ENCODE data around the gene FUZ. TPM values are rescaled to one million over a fixed set of nuclear protein-coding genes. Genes with fewer than 3 reads are reported as not detected.

The FUZ gene
- polyA plus RNA-seq, 6 donors from 2014 or later, result 4.7 to 8.4 (median 5.7) TPM

DNA sequence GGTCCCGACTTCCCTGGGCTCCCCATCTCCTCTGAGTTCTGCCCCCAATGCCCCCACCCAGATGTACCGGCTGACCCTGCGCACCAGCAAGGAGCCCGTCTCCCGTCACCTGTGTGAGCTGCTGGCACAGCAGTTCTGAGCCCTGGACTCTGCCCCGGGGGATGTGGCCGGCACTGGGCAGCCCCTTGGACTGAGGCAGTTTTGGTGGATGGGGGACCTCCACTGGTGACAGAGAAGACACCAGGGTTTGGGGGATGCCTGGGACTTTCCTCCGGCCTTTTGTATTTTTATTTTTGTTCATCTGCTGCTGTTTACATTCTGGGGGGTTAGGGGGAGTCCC, 6.5 kb downstream of the FUZ start:
- peaks cover 0 to 18% of the 10 kb centered on the region in 2 donors for H3K36me3 Mint-ChIP-seq

DNA sequence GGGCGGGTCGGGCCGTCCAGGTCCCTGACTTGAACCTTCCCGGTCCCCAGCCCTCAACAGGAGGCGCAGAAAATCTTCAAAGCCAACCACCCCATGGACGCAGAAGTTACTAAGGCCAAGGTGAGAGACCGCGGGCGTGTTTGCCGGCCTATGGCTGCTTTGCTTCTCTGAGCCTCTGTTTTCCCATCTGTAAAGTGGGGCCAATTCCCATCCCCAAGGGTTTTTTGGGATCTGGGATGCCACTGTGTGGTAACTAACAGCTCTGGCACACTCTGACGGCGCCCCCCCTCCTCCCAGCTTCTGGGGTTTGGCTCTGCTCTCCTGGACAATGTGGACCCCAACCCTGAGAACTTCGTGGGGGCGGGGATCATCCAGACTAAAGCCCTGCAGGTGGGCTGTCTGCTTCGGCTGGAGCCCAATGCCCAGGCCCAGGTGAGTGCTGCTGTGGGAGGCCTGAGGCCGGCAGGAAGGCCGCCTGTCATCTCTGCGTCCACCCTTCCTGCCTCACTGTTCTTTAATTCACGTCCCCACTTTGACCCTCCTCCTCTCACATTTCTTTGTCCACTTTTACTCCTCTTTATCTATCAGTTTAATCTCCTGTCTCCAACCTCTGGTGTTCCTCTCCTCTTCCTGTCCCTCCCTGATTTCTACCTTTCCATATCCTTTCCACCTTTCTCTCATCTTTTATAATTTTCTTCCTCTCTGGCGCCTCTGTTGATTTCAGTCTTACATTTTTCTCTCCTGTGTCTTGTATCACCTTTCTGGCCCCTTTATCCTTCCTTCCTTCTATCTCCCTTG, 7.1 kb downstream of the FUZ start:
- Mint-ChIP-seq H3K4me1 (peaks cover 25 to 38% (median 37%) of the 10 kb centered on the region in 3 donors), H3K36me3 (peaks cover 0 to 18% of the 10 kb centered on the region in 2 donors), H3K27me3 (no peaks in the 10 kb centered on the region), H3K27ac (peak overlapping the region in 5 of 6 donors; percentile 44 to 99 (median 90)), H3K4me3 (peak overlapping the region in 1 of 8 donors; percentile 6), H3K9me3 (no peaks in the 10 kb centered on the region)
- DNase-seq (no peak), ATAC-seq (ENCODE audit: low read depth in 2 of 2) (no peak)

More for the DNA sequence above, 6.5 kb downstream of the FUZ start:
- Mint-ChIP-seq H3K27ac (peak overlapping the region in 4 of 6 donors; percentile 44 to 99 (median 90)), H3K27me3 (no peaks in the 10 kb centered on the region), H3K9me3 (no peaks in the 10 kb centered on the region), H3K4me3 (peak overlapping the region in 1 of 8 donors; percentile 6), H3K4me1 (peaks cover 25 to 38% (median 37%) of the 10 kb centered on the region in 3 donors)
- DNase-seq (no peak), ATAC-seq (ENCODE audit: low read depth in 2 of 2) (no peak)

DNA sequence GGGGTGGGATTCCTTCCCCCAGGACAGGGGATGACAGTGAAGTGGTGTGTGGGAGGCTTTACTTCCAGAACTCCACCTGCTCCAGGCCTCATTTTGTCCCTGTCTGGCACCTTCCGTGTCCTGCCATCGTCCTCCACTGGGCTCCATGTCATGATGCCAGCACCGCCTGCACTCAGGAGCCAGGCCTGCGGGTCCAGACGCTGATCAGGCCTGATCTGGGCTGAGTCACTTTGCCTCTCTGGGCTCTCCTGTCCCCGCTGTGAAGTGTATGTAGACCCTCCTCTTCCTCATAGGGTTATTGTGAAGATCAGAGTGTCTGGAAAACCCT, 9.6 kb downstream of the FUZ start:
- H3K27ac Mint-ChIP-seq, result no peak overlapping the region
- H3K36me3 Mint-ChIP-seq, result peaks cover 0 to 18% of the 10 kb centered on the region in 2 donors
- DNase-seq (no peak), ATAC-seq (ENCODE audit: low read depth in 2 of 2) (no peak)
- no peaks in the 10 kb centered on the region for H3K27me3 Mint-ChIP-seq
- H3K9me3 Mint-ChIP-seq, result no peaks in the 10 kb centered on the region
- no peak overlapping the region for H3K4me3 Mint-ChIP-seq
- H3K4me1 Mint-ChIP-seq, result peaks cover 13 to 21% (median 19%) of the 10 kb centered on the region in 3 donors

DNA sequence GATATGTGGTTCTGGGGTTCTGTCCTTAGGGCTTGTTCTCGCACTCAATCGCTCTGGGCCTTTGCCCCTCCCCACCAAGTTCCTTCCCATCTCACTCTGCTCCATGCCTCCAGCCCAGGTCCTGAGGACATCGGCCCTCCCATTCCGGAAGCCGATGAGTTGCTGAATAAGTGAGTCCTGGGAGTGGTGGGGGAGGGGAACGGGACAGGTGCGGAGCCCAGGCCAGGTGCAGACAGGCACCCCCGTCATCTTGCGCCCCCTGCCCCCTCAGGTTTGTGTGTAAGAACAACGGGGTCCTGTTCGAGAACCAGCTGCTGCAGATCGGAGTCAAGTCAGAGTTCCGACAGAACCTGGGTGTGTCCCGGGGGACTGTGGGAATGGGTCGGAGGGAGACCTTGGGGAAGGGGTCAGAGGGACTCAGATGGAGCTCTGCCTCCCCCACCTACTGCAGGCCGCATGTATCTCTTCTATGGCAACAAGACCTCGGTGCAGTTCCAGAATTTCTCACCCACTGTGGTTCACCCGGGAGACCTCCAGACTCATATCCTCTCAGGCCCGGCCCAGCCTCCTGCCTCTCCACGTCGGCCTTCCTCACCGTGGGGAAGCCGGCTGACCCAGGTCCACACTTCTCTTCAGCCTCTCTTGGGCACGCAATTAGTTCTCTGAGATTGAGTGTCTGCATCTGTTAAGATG, 10.1 kb downstream of the FUZ start:
- DNase-seq (no peak), ATAC-seq (ENCODE audit: low read depth in 2 of 2) (no peak)
- Mint-ChIP-seq H3K4me1 (peaks cover 13 to 16% (median 14%) of the 10 kb centered on the region in 3 donors), H3K4me3 (no peak overlapping the region), H3K27me3 (no peaks in the 10 kb centered on the region), H3K36me3 (peaks cover 0 to 24% of the 10 kb centered on the region in 2 donors), H3K9me3 (no peaks in the 10 kb centered on the region), H3K27ac (no peak overlapping the region)

DNA sequence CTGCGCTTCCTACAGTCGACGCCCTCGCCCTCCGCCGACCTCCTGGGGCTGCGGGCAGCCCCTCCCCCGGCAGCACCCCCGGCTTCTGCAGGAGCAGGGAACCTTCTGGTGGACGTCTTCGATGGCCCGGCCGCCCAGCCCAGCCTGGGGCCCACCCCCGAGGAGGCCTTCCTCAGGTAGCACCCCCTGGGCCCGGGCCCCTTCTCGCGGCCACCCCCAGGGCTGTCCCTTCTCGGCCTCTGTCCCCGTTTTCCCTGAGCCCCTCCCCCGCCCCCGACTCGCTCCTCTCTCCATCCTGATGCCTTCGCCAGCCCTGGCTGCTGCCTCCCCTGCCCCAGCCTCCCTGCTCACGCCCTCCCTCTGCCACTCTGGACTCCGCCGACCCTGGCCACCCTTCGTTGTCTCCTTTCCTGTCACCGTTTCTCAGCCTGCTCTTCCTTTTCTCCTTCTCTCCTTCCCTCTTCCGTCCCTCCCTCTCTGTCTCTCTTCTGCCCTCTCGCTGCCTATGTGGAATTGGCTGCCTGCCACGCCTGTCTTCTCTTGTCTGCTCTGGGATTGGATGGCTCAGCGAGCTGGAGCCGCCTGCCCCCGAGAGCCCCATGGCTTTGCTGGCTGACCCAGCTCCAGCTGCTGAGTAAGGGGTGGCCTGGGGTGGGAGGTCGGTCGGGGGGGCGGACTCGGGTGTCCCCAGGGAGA, 11.0 kb downstream of the FUZ start:
- Mint-ChIP-seq H3K4me3 (no peak overlapping the region), H3K36me3 (peaks cover 0 to 24% of the 10 kb centered on the region in 2 donors), H3K27ac (peak overlapping the region in 1 of 6 donors; percentile 95), H3K4me1 (peaks cover 5 to 8% (median 8%) of the 10 kb centered on the region in 3 donors), H3K9me3 (no peaks in the 10 kb centered on the region), H3K27me3 (no peaks in the 10 kb centered on the region)
- ATAC-seq (ENCODE audit: low read depth in 2 of 2) (no peak), DNase-seq (no peak)

DNA sequence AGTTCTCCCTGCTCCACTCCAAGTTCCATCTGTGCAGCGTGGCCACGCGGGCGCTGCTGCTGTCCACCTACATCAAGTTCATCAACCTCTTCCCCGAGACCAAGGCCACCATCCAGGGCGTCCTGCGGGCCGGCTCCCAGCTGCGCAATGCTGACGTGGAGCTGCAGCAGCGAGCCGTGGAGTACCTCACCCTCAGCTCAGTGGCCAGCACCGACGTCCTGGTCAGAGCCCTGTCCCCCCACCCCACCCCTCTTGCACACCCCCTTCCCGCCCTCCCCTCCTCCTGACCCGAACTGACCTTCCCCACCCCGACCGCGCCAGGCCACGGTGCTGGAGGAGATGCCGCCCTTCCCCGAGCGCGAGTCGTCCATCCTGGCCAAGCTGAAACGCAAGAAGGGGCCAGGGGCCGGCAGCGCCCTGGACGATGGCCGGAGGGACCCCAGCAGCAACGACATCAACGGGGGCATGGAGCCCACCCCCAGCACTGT, 11.6 kb downstream of the FUZ start:
- Mint-ChIP-seq H3K36me3 (peaks cover 4 to 27% of the 10 kb centered on the region in 2 donors), H3K4me1 (peaks cover 3 to 9% (median 5%) of the 10 kb centered on the region in 3 donors), H3K9me3 (no peaks in the 10 kb centered on the region), H3K27me3 (no peaks in the 10 kb centered on the region), H3K4me3 (no peak overlapping the region), H3K27ac (no peak overlapping the region)
- ATAC-seq (ENCODE audit: low read depth in 2 of 2), result no peak
- no peak for DNase-seq

DNA sequence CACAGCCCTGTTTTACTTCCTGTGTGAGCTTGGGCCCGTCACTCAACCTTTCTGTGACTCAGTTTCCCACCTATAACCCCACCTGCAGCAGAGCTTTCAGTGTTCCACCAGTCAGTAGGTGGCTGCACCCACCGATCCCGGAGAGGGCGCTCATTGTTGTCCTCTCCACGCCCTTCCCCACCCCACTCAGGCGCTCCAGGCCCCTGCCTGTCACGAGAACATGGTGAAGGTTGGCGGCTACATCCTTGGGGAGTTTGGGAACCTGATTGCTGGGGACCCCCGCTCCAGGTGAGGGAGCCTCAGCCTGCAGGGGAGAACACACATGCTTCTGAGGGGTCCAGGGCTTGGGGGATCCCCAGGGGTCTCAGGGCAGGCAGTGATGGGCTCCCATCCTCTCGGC, 12.3 kb downstream of the FUZ start:
- Mint-ChIP-seq H3K9me3 (no peaks in the 10 kb centered on the region), H3K4me3 (no peak overlapping the region), H3K27ac (peak overlapping the region in 2 of 6 donors; percentile 22 to 50), H3K4me1 (peaks cover 0 to 6% (median 0%) of the 10 kb centered on the region in 3 donors), H3K36me3 (peaks cover 6 to 24% of the 10 kb centered on the region in 2 donors), H3K27me3 (no peaks in the 10 kb centered on the region)
- no peak for ATAC-seq (ENCODE audit: low read depth in 2 of 2)
- no peak for DNase-seq

DNA sequence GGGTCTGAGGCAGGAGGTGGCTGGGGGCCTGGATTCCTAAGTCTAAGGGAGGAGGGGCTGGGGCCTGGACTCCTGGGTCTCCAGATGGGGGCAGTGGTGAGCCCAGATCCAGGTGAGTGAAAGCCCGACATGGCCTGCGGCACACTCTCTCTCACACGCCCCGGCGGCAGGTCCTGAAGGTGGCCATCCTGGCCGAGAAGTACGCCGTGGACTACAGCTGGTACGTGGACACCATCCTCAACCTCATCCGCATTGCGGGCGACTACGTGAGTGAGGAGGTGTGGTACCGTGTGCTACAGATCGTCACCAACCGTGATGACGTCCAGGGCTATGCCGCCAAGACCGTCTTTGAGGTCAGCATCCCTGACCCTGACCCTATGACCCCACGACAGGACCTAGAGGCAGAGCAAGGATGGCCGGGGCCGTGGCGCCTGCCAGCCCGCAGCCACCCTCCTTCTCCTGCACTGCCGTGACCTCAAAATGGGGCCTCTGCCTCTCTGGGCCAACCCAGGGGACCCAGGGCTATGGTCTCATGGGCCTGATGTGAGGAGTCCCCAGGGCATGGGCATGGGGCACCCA, 13.2 kb downstream of the FUZ start:
- no peak overlapping the region for H3K4me3 Mint-ChIP-seq
- peak overlapping the region in 1 of 6 donors; percentile 38 for H3K27ac Mint-ChIP-seq
- no peaks in the 10 kb centered on the region for H3K27me3 Mint-ChIP-seq
- no peak for DNase-seq
- peaks cover 6 to 24% of the 10 kb centered on the region in 2 donors for H3K36me3 Mint-ChIP-seq
- no peak for ATAC-seq (ENCODE audit: low read depth in 2 of 2)
- H3K9me3 Mint-ChIP-seq, result no peaks in the 10 kb centered on the region
- peaks cover 0 to 6% (median 0%) of the 10 kb centered on the region in 3 donors for H3K4me1 Mint-ChIP-seq

DNA sequence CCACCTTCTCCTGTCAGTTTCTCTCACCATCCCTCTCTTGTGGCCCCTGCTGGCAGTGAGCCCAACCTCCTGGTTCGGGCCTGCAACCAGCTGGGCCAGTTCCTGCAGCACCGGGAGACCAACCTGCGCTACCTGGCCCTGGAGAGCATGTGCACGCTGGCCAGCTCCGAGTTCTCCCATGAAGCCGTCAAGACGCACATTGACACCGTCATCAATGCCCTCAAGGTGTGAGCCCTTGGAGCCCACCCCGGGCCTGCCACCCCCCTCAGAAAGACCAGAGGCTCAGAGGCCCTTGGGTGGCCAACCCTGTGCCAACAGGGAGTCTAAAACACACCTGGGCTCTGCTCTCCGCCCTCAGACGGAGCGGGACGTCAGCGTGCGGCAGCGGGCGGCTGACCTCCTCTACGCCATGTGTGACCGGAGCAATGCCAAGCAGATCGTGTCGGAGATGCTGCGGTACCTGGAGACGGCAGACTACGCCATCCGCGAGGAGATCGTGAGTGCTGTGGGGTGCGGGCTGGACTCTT, 13.8 kb downstream of the FUZ start:
- H3K27me3 Mint-ChIP-seq, result no peaks in the 10 kb centered on the region
- H3K27ac Mint-ChIP-seq, result peak overlapping the region in 1 of 6 donors; percentile 13
- peaks cover 6 to 24% of the 10 kb centered on the region in 2 donors for H3K36me3 Mint-ChIP-seq
- ATAC-seq (ENCODE audit: low read depth in 2 of 2) (no peak), DNase-seq (no peak)
- H3K9me3 Mint-ChIP-seq, result no peaks in the 10 kb centered on the region
- H3K4me3 Mint-ChIP-seq, result no peak overlapping the region
- H3K4me1 Mint-ChIP-seq, result peaks cover 0 to 6% (median 0%) of the 10 kb centered on the region in 3 donors

DNA sequence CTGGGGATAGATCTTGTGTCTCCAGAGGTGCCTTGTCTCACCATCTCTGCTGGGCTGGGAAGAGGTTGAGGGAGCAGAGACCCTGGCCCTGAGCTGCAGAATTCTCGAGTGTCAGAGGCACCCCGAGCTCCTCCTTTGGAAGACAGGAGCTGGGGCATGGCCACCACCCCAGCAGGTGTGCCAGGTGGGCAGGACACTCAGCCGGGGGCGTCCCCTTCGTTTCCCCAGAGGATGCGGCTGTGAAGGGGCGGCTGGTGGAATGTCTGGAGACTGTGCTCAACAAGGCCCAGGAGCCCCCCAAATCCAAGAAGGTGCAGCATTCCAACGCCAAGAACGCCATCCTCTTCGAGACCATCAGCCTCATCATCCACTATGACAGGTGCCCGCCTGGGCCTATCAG, 14.5 kb downstream of the FUZ start:
- H3K9me3 Mint-ChIP-seq, result no peaks in the 10 kb centered on the region
- no peak for ATAC-seq (ENCODE audit: low read depth in 2 of 2)
- no peak for DNase-seq
- no peak overlapping the region for H3K4me3 Mint-ChIP-seq
- H3K27ac Mint-ChIP-seq, result no peak overlapping the region
- peaks cover 0 to 6% (median 0%) of the 10 kb centered on the region in 3 donors for H3K4me1 Mint-ChIP-seq
- peaks cover 6 to 23% of the 10 kb centered on the region in 2 donors for H3K36me3 Mint-ChIP-seq
- no peaks in the 10 kb centered on the region for H3K27me3 Mint-ChIP-seq

DNA sequence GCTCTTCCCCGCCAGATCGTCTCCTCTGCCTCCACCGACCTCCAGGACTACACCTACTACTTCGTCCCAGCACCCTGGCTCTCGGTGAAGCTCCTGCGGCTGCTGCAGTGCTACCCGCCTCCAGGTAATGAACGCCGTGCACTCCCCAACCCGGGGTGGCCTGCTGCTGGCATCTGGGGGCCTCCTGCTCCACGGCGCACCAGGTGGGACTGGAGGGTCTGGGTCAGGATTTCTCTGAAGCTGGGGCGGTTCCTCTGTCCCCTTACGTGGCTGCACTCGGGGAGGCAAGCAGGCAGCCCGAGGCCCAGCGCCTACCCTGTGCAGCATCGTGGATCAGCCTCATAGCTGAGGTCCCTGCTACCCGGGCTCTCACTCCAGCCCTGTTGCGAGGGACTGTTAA, 17.5 kb downstream of the FUZ start:
- Mint-ChIP-seq H3K4me1 (peaks cover 2 to 11% (median 7%) of the 10 kb centered on the region in 3 donors), H3K36me3 (peaks cover 6 to 23% of the 10 kb centered on the region in 2 donors), H3K27ac (no peak overlapping the region), H3K9me3 (no peaks in the 10 kb centered on the region), H3K4me3 (no peak overlapping the region), H3K27me3 (no peaks in the 10 kb centered on the region)
- ATAC-seq (ENCODE audit: low read depth in 2 of 2) (no peak), DNase-seq (no peak)

DNA sequence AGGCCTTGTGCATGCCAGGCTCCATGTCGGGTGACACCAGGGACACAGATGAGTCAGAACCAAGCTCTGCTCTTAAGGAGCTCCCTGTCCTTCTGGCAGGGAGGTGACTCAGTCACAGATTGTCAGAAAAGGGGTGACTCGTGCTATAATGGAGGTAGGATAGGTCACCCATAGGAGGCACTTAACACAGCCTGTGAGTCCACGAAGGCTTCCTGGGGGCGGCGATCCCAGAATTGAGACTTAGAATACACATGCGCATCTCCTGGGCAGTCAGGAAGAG, 19.6 kb downstream of the FUZ start:
- ATAC-seq (ENCODE audit: low read depth in 2 of 2) (no peak), DNase-seq (no peak)
- H3K4me1 Mint-ChIP-seq, result peaks cover 7 to 19% (median 7%) of the 10 kb centered on the region in 3 donors
- H3K9me3 Mint-ChIP-seq, result no peaks in the 10 kb centered on the region
- peaks cover 10 to 22% of the 10 kb centered on the region in 2 donors for H3K36me3 Mint-ChIP-seq
- H3K4me3 Mint-ChIP-seq, result no peak overlapping the region
- H3K27me3 Mint-ChIP-seq, result no peaks in the 10 kb centered on the region
- no peak overlapping the region for H3K27ac Mint-ChIP-seq

Measured in naive B cell (primary cell).